NCI-H748 (cell line): Measurements from ENCODE around the gene SLC9A8.

Source experiments
- DNase-seq: peaks from one replicate; lab custom pipeline; 2025; ENCODE audit not compliant: unreplicated experiment; lab: John Stamatoyannopoulos, UW

Gene SLC9A8

GRCh38 chr20:49871391-49871948 lies 58.8 kb downstream of the SLC9A8 start:
- DNase-seq = no peak

- no peak for DNase-seq
These were observed 59.4 kb downstream of the SLC9A8 start for GRCh38 chr20:49872056-49872455.

DNA sequence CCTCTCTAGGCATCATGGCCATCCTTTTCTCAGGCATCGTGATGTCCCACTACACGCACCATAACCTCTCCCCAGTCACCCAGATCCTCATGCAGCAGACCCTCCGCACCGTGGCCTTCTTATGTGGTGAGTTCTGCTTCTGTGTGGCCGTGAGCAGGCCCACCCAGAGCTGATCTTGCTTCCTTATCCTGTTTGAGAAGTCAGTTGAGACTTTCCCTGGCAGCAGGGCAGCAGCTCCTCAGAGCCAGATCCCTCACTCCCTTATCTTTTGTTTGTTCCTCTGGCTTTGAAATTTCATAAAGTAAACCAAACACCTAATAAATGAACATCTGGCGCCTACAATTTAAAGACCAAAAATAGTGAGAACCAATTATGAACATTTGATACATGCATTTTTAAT lies 62.1 kb downstream of the SLC9A8 start:
- no peak for DNase-seq

DNA sequence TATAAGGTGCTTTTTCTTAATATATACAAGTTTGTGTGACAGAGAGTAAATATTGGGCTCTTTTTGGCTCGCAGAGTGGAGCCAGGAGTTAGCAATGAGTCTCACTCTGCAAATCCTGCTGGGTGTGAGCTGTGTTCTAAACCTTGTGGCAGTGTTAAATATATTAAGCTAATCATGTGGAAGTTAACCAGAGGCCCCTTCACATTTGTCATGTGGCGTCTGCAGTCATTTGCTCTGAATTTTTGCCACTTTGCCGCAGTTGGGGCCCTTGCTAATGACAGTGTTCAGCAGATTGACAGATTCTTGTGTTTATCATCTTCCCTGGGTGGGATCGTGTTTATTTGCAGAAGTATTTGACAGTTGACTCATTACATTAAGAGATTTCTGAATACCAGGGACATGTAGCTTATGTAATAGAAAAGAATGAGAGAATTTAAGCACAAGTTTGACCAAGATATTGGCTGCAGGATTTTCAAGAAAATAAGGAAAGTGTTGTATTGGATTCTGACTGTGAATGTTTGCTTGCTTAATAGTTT lies 64.8 kb downstream of the SLC9A8 start:
- no peak for DNase-seq

DNA sequence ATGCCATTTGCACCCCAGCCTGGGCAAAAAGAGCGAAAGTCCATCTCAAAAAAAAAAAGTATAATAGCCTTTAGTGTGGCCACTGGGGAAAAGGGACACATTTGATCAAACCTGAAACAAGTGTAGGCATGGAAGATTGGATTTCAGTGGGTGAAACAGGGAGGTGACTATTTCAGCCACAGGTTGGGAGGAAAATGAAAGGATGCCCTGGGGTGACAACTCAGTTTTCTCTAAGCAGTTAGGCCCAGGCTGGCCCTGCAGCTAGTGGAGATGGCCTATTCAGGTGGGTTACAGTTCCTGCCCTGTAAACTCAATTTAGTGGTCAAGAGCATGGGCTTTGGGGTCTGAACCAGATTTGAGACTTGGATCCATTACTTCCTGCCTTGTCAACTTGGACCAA lies 66.3 kb downstream of the SLC9A8 start:
- DNase-seq = no peak

GRCh38 chr20:49880177-49880576 lies 67.5 kb downstream of the SLC9A8 start:
- DNase-seq = no peak

- no peak for DNase-seq
These were observed 68.3 kb downstream of the SLC9A8 start for GRCh38 chr20:49880724-49881445.

- no peak for DNase-seq
These were observed 69.7 kb downstream of the SLC9A8 start for GRCh38 chr20:49882171-49882970.

DNA sequence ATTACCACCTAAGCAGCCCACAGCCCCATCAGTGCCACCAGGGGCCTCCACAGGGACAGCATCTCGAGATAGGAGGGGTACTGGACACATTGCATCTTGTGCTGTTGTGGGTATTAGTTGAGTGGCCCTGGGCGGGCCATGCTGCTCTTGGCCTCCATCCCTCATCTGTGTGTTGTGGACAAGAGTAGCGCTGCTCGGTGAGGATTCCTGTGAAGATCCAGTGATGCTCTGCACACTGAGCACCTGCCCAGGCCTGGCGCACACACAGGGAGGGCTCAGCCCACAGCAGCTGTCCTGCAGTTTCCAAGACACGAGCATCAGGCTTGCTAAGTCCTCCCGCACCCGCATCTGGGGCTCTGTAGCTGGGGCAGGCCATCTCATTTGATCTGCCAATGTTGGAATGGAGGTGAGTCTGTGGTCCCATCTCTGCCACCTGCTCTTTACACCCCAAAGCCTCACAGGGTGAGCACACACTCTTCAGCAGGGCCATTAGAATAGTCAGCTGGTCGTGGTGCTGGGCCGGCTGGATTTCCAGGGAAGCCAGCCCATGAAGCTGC lies 70.7 kb downstream of the SLC9A8 start:
- DNase-seq = no peak

- DNase-seq = no peak
These were observed 73.1 kb downstream of the SLC9A8 start for GRCh38 chr20:49885558-49886332.

DNA sequence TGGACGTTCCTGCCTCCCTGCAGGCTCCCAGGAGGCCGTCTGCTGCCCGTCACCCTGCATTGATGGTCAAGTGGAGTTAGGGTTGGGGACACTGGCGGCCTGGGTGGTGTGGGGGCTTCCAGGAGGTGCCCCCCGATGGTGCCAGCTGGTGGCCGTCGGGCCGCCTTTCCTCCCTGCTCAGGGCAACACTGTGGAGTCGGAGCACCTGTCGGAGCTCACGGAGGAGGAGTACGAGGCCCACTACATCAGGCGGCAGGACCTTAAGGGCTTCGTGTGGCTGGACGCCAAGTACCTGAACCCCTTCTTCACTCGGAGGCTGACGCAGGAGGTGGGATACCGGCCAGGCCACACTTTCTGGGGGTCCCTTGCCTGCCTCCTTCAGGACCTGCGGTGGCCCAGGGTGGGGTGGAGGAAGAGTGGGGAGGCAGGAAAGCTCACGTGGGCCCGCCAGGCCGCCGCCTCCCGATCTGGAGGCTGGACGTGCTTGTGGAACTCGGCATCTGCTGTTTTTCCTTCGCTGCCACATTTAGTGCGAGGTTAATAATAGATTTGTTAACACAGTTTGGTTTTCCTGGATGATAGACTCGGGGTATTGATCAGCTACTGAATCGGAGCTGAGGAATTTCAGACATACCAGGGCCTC lies 74.1 kb downstream of the SLC9A8 start:
- no peak for DNase-seq

DNA sequence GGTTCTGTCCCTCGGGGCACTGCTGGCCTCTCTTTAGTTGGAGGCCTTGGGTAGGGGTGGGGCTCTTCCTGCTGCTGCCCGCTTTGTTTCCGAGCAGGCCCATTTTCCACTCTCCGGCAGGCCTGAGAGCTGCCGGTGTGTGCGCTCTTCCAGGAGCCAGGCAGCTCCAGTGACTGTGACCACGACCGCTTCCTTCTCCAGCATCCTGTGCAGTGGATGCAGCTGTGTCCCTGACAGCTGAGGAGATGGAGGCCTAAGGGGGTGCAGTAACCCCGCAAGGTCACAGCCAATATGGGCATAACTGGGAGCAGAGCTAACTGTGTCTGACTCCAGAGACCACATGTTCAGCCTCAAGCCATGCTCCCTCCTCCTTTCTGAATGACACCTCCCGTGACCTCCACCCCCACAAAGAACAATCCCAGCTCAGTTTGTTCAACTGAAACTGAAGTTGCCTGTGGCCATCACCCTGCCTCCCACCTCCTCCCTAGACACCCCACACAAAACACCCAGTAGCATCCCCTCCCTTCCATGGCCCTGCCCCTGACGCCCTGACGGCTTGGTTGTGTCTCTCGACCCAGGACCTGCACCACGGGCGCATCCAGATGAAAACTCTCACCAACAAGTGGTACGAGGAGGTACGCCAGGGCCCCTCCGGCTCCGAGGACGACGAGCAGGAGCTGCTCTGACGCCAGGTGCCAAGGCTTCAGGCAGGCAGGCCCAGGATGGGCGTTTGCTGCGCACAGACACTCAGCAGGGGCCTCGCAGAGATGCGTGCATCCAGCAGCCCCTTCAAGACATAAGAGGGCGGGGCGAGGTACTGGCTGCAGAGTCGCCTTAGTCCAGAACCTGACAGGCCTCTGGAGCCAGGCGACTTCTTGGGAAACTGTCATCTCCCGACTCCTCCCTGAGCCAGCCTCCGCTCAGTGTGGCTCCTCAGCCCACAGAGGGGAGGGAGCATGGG lies 74.9 kb downstream of the SLC9A8 start:
- DNase-seq = no peak

DNA sequence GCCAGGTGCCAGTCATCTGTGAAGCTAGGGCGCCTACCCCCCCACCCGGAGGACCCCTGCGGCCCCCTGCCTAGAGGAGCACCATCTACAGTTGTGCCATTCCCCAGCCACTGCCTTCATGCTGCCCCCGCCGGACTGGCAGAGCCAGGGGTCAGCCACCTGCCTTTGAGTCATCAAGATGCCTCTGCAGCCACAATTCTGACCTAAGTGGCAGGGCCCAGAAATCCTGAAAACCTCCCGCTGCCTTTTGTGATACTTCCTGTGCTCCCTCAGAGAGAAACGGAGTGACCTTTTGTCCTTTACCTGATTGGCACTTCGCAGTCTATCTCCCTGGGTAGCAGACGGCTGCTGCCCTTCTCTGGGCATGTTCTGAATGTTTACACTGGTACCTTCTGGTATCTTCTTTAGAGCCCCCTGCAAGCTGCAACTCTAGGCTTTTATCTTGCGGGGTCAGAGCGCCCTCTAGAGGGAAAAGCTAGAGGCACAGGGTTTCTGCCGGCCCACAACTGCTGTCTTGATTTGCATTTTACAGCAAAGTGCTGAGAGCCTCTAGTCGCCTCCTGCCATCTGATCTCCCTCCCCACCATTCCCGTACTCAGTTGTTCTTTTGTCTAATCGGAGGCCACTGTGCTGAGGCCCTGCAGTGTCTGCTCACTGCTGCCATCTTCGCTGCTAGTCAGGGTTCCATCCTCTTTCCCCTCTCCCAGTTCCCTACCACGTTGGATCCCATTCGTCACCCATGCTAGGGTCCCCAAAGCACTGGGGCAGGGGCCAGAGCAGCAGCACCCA lies 75.8 kb downstream of the SLC9A8 start:
- peak; percentile 49 for DNase-seq

DNA sequence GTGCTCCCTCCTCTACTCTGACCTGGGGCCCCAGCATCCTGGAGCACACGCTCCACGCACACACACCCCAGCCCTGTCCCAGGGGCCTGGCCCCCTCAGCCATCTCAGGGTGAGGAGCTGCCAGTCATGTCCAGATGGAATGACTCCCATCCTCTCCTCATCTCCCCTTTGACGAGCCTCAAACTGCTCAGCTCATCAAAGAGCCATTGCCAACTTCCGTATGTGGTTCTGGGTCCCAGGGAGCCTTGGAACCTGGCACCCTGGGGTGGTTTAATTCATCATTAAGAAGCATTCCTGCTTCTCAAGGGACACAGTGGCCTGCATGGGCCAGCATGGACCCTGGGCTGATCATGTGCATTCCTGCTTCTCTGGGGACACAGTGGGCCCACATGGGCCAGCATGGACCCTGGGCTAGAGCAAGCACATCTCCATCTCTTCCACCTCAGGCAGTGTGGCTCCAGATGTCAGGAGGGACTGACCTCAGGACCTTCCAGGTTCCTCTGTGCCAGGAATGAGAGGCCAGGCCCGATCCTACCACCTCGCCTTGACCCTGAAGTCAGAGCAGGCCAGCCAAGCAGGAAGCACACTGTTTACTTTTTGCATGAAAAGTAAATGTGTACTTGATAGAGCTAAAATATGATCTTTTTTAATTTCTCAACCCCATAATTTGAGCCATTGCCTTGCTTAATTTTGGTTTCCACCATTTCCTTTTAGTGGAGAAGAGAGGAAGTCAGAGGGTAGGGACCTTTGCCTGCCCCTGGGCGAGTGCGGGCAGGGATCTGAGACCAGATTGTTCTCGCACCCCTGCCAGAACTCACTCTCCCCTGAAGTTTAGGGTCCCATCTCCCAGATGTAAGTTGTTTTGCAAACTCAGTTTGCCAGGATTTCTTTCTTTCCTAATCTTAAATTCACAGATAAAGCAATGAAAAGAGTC lies 76.6 kb downstream of the SLC9A8 start:
- no peak for DNase-seq

- peak; percentile 6 for DNase-seq
These were observed 77.3 kb downstream of the SLC9A8 start for GRCh38 chr20:49889935-49890333.

DNA sequence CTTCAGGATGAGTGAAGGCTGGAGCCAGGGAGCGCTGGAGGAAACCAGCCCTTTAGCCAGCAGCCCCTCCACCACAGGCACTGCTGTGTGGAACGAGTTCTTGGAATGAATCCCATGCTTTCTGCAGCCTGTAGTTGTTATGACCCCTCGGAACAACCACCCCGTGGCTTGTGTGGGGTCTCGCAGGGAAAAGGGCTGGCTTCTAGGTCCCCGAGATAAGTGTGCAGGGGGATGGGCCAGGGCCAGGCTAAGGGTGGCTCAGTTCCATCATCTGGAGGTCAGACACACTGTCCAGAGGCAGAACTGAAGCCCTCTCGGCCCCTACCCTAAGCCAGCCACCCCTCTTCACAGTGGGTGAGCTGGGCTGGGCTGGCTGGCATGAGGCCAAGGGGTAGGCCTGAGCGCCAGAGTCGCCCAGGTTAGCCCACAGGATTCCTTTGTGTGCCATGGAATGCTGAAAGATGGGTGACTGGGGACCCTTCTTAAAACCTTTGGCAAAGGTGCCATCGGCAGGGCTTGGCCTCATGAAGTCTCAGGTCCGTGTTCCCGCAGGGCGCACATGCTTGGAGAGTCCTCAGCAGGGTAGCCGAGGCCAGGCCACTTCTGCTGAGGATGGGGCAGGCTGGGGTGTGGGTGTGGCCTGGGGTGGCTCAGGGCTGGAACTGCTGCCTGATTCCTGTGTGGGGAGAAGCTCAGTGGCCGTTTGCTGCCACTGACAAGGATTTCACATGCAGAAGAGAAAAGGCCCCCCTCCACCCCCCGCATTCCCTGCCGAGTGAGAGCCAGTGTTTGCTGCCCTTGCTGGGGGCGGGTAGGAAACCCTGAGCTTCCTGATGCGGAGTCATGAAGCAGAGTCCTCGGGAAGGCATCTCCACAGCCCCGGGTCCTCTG lies 78.1 kb downstream of the SLC9A8 start:
- DNase-seq = no peak
